Activated CD4-positive, alpha-beta memory T cell treated with anti-CD3 and anti-CD28 coated beads for 36 hours (primary cell): ENCODE measurements around the gene SHISA7. TPM values are rescaled to one million over a fixed set of nuclear protein-coding genes. Genes with fewer than 3 reads are reported as not detected.
"Not testable (repeated sequence)": the region's sequence is repeated elsewhere in the genome, so short reads cannot be mapped to it uniquely, and the experiment has no call there.

Source experiments
- CTCF ChIA-PET: fragments of 350-600 bp; sonication (Branson Sonifier 250); formaldehyde crosslinking; loops from one replicate; lab custom pipeline; 2021; ENCODE audit warnings: antibody characterized with exemption, inconsistent platforms; lab: Charles Lee
- POLR2A ChIA-PET: fragments of 350-600 bp; sonication (Branson Sonifier 250); formaldehyde crosslinking; loops from one replicate; lab custom pipeline; 2021; ENCODE audit warnings: antibody characterized with exemption; lab: Charles Lee
- DNase-seq: peaks from one replicate; pipeline ENCODE4 v3.0.0-alpha.2; 2020
- H3K27ac Mint-ChIP-seq: one replicate; pipeline ENCODE4 v1.8.0; 2021; ENCODE audit warnings: mixed read lengths
- H3K27me3 Mint-ChIP-seq: one replicate; pipeline ENCODE4 v1.8.0; 2021; ENCODE audit warnings: mixed read lengths
- H3K36me3 Mint-ChIP-seq: one replicate; pipeline ENCODE4 v1.8.0; 2021; ENCODE audit warnings: mixed read lengths
- H3K4me1 Mint-ChIP-seq: one replicate; pipeline ENCODE4 v1.8.0; 2021; ENCODE audit warnings: low read depth, mixed read lengths
- H3K4me3 Mint-ChIP-seq: one replicate; pipeline ENCODE4 v1.8.0; 2021; ENCODE audit warnings: mild to moderate bottlenecking, mixed read lengths
- H3K9me3 Mint-ChIP-seq: one replicate; pipeline ENCODE4 v1.8.0; 2021; ENCODE audit warnings: mixed read lengths
- intact Hi-C: fragments of 100-400 bp; cut with micrococcal nuclease; formaldehyde crosslinking; loops from one replicate; pipeline ENCODE4 v1.15.1; 2023
- total RNA-seq, 2 experiments: library from RNA; stranded (reverse); gene quantifications; one replicate each; pipeline ENCODE4 v1.2.3, GENCODE V29; 2021

The SHISA7 gene
- total RNA-seq, 2 experiments from 2014 or later, result not detected

DNA sequence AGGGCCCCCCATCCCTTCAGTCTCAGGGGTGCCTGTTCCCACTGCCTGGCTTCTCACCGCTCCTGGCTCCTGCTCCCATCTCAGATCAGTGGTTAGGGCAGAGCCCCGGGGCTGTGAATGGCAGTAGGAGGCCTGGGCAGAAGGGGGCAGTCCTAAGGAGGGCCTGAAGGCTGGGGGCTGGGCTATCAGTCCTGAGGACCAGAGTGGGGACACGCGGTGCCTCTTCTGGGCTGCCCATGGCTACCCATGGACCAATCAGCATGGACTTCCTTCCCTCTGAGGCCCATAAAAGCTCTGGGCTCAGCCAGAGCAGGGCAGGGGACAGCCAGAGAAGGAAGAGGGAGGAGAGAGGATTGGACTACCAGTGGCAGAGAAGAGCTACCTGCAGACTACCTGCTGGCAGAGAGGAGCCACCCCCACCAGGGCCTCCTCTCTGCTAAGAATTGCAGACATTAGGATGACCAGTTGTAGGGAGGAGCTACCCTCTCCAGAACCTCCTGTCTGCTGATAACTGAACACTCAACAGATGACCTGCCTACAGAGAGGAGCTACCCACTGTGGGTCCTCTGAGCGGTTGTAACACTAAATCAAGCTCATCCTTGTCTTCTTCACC, 23.4 kb downstream of the SHISA7 start:
- Mint-ChIP-seq H3K4me1 (peaks cover 18% of the 10 kb centered on the region), H3K27me3 (no peaks in the 10 kb centered on the region), H3K9me3 (no peaks in the 10 kb centered on the region), H3K4me3 (no peak overlapping the region), H3K36me3 (no peaks in the 10 kb centered on the region), H3K27ac (no peak overlapping the region)
- POLR2A ChIA-PET, result interaction anchor here (0.7 kb wide), 1 partner anchor 11 kb away, joined by 3 read pairs; no protein-coding TSS in a partner anchor
- DNase-seq, result no peak
- intact Hi-C loops, result no loop called here
- CTCF ChIA-PET, result interaction anchor here (1.0 to 3.0 kb wide), 5 partner anchors 12 to 278 kb away, joined by 3 to 22 read pairs (median 4); partner anchors contain the start of gene UBE2S

DNA sequence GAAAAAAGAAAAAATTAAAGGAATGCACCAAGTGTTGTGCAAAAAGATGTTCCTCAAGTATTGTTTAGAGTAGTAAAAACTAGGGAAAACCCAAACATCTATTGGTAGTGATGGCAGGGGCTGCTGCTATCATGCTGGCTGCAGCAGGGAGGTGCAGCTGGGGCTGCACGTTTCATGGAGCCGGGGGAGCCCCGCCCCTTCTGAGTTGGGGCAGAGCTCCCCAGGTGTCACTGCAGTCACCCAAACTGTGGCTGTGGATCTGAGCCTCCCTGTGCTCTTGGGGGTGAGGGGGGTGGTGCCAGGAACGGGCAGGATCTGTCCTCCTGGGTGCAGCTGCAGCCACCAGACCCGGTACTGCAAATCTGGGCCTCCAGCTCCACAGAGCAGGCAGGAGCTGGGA, 24.0 kb downstream of the SHISA7 start:
- Mint-ChIP-seq H3K4me3 (no peak overlapping the region), H3K27ac (no peak overlapping the region), H3K4me1 (peaks cover 18% of the 10 kb centered on the region), H3K36me3 (no peaks in the 10 kb centered on the region), H3K27me3 (no peaks in the 10 kb centered on the region), H3K9me3 (no peaks in the 10 kb centered on the region)
- CTCF ChIA-PET, result interaction anchor here (0.6 to 3.0 kb wide), 13 partner anchors 10 to 330 kb away, joined by 3 to 22 read pairs (median 5); partner anchors contain the start of gene UBE2S
- DNase-seq, result no peak
- intact Hi-C loops, result no loop called here
- POLR2A ChIA-PET, result no interaction called here

DNA sequence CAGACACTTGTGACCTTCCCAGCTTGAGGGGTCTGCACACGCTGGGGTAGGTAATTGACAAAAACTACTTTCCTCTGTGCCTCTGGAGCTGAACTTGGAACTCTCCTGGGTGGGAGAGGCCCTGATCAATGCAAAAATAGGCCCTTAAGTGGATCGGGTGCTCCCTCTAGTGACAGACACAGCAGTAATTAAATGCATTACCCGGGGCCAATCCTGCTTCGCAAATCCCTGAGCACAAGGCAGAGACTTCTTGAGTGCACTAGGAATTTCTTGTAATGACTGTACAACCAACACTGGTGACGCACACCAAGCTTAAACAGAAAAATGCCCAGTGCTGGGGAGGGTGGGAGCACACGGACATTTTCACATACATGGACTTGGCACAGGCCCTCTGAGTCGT, 24.9 kb downstream of the SHISA7 start:
- no peak overlapping the region for H3K27ac Mint-ChIP-seq
- POLR2A ChIA-PET, result no interaction called here
- H3K36me3 Mint-ChIP-seq, result no peaks in the 10 kb centered on the region

DNA sequence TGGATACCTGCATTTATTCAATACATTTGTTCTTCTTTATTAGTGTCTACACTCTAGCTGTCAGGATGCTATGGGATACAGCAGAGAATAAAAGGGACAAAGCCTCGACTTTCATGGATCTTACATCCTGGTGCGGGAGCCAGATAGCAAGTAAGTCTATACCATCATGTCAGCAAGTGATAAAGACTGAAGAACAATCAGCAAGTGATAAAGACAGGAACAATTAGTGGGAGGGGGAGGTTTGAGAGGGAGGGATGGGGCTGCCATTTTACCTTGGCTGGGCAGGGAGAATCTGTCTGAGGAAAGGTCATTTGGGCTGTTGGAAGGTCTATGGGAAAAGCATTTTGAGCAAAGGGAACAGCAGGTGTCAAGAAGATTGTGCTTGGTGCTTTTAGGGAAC, 32.9 kb downstream of the SHISA7 start:
- no peaks in the 10 kb centered on the region for H3K27me3 Mint-ChIP-seq
- H3K4me3 Mint-ChIP-seq, result no peak overlapping the region
- CTCF ChIA-PET, result interaction anchor here (0.8 to 1.1 kb wide), 2 partner anchors 249 to 250 kb away, joined by 3 read pairs; no protein-coding TSS in a partner anchor
- no peak for DNase-seq
- POLR2A ChIA-PET, result interaction anchor here (1.1 kb wide), 1 partner anchor 14 kb away, joined by 3 read pairs; no protein-coding TSS in a partner anchor
- peaks cover 29% of the 10 kb centered on the region for H3K36me3 Mint-ChIP-seq
- peaks cover 4% of the 10 kb centered on the region for H3K9me3 Mint-ChIP-seq
- intact Hi-C loops, result no loop called here
- H3K4me1 Mint-ChIP-seq, result peaks cover 26% of the 10 kb centered on the region
- H3K27ac Mint-ChIP-seq, result no peak overlapping the region

More for the DNA sequence above, 24.9 kb downstream of the SHISA7 start:
- no peak overlapping the region for H3K4me3 Mint-ChIP-seq
- peaks cover 18% of the 10 kb centered on the region for H3K4me1 Mint-ChIP-seq
- no peaks in the 10 kb centered on the region for H3K27me3 Mint-ChIP-seq
- intact Hi-C loops, result no loop called here
- CTCF ChIA-PET, result interaction anchor here (0.6 to 3.0 kb wide), 20 partner anchors 9 to 481 kb away, joined by 3 to 22 read pairs (median 4); partner anchors contain the start of genes KMT5C, PPP6R1, TMEM238 and UBE2S
- DNase-seq, result peak; percentile 62
- no peaks in the 10 kb centered on the region for H3K9me3 Mint-ChIP-seq

DNA sequence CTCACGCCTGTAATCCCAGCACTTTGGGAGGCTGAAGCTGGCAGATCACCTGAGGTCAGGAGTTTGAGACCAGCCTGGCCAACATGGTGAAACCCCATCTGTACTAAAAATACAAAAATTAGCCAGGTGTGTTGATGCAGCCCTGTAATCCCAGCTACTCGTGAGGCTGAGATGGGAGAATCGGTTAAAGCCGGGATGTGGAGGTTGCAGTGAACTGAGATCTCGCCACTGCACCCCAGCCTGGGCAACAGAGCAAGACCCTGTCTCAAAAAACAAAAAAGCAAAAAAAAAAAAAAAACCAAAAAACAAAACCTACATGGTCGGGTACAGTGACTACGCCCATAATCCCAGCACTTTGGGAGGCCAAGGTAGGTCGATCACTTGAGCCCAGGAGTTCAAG, 33.9 kb downstream of the SHISA7 start:
- CTCF ChIA-PET, result interaction anchor here (0.9 to 1.7 kb wide), 4 partner anchors 9 to 106 kb away, joined by 3 to 6 read pairs (median 4); no protein-coding TSS in a partner anchor
- intact Hi-C loops, result loop anchor here (2.0 kb wide), 1 partner anchor 70 kb away; the partner anchor contains the start of gene KMT5C
- Mint-ChIP-seq H3K4me1 (peaks cover 26% of the 10 kb centered on the region), H3K36me3 (peaks cover 31% of the 10 kb centered on the region), H3K27ac (peak overlapping the region; percentile 60)
- H3K9me3 Mint-ChIP-seq, DNase-seq, H3K27me3 Mint-ChIP-seq, H3K4me3 Mint-ChIP-seq: not testable (repeated sequence)
- POLR2A ChIA-PET, result interaction anchor here (0.9 to 1.8 kb wide), 5 partner anchors 10 to 129 kb away, joined by 3 to 8 read pairs (median 4); partner anchors contain the start of genes HSPBP1, KMT5C and TMEM238

DNA sequence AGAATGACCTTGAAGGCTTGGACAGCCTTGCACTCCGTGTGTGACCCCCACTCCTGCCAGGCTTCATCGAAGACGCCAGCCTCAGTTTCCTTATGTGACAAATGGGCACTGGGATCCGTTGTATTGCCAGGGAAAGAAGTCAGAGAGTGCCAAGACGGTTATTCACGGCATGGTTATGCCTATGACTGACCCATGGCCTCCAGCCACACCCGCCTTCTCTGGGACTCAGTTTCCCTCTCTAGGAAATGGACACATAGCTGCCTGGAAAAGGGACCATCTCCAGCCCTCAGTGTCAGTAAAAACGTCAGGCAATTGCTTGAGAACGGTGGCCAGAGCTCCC, 34.6 kb downstream of the SHISA7 start:
- intact Hi-C loops, result loop anchor here (1.0 to 2.0 kb wide), 3 partner anchors 23 to 149 kb away; partner anchors contain the start of genes KMT5C, PPP6R1 and RPL28
- peak overlapping the region; percentile 90 for H3K4me3 Mint-ChIP-seq
- H3K4me1 Mint-ChIP-seq, result peaks cover 26% of the 10 kb centered on the region
- no peaks in the 10 kb centered on the region for H3K27me3 Mint-ChIP-seq
- peaks cover 36% of the 10 kb centered on the region for H3K36me3 Mint-ChIP-seq
- CTCF ChIA-PET, result interaction anchor here (0.9 to 1.7 kb wide), 4 partner anchors 10 to 105 kb away, joined by 3 to 6 read pairs (median 4); no protein-coding TSS in a partner anchor
- DNase-seq, result no peak
- POLR2A ChIA-PET, result interaction anchor here (0.6 to 1.8 kb wide), 6 partner anchors 9 to 129 kb away, joined by 3 to 8 read pairs (median 4); partner anchors contain the start of genes HSPBP1, KMT5C and TMEM238
- peaks cover 4% of the 10 kb centered on the region for H3K9me3 Mint-ChIP-seq
- peak overlapping the region; percentile 97 for H3K27ac Mint-ChIP-seq

DNA sequence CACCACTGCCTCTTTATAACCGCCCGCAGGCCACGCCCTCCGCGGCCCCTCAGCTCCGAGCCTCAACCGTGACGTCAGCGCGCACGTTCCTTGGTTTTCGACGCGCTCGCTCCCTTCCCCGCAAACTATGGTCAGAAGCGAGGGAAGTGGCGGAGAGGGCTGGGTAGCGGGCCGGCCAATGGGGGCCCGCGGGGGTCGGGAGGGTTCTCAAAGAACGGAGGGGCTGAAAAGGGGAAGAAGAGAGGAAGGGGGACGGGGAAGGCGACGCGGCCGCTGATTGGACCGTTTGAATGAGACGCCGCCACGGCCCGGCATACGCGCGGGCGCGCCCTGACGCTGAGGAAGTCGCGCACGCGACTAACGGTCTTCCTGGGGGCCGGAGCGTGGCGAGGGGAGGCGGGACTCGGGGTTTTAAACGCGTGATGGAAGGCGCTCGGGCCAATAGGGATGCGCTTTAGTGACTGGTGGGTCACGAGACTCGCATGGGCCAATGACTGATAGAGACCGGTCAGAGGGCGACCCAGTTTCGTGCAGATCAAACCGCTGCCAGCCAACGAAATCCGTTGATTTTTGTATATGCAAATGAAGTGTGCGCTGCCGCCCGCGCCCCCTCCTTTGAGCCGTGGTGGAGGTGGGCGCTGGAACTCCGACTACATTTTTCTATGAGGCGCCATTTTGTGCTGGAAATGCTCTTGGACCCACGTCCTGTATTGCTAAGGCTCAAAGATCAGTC, 35.1 kb downstream of the SHISA7 start:
- peaks cover 26% of the 10 kb centered on the region for H3K4me1 Mint-ChIP-seq

DNA sequence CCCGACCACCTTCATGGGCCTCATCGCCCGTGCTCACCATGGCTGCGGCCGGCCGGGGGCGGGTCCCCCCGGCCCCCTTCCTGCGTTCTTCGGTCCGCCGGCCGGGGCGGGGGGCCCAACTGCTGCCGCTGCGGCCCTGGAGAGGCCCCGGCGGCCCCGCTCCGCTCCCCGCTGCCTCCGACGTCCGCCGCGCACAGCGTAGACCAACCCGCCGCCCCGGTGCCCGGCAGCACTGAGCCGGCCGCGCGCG, 35.6 kb downstream of the SHISA7 start, which contains the start of gene UBE2S:
TSS of gene UBE2S (minus strand) at position 239 of the 250 bp plus-strand sequence. CDS start at position 40, 199 bp downstream.
- Mint-ChIP-seq H3K4me1 (peaks cover 26% of the 10 kb centered on the region), H3K4me3 (peak within 1 kb of the TSS; percentile 93), H3K27ac (peak within 1 kb of the TSS; percentile 97), H3K36me3 (peaks cover 46% of the 10 kb centered on the region)
- H3K27me3 Mint-ChIP-seq, DNase-seq, H3K9me3 Mint-ChIP-seq: not testable (repeated sequence)
- ChIA-PET CTCF (interaction anchor here (0.7 to 1.0 kb wide), 4 partner anchors 12 to 266 kb away, joined by 3 to 4 read pairs (median 4); partner anchors contain the start of gene KMT5C), POLR2A (interaction anchor here (0.6 to 6.6 kb wide), 15 partner anchors 9 to 290 kb away, joined by 3 to 118 read pairs (median 6); partner anchors contain the start of genes FIZ1, ISOC2, KMT5C and PPP1R12C)
- intact Hi-C loops, result loop anchor here (1.0 kb wide), 1 partner anchor 9 kb away; no protein-coding TSS in a partner anchor

More for the DNA sequence above, 35.1 kb downstream of the SHISA7 start:
- Mint-ChIP-seq H3K27ac (peak overlapping the region; percentile 97), H3K36me3 (peaks cover 41% of the 10 kb centered on the region), H3K9me3 (peaks cover 4% of the 10 kb centered on the region), H3K27me3 (no peaks in the 10 kb centered on the region), H3K4me3 (peak overlapping the region; percentile 90)
- POLR2A ChIA-PET, result interaction anchor here (0.5 to 6.6 kb wide), 19 partner anchors 9 to 290 kb away, joined by 3 to 118 read pairs (median 6); partner anchors contain the start of genes FIZ1, ISOC2, KMT5C and PPP1R12C
- intact Hi-C loops, result loop anchor here (1.0 to 2.0 kb wide), 4 partner anchors 10 to 149 kb away; partner anchors contain the start of genes KMT5C, PPP6R1 and RPL28
- CTCF ChIA-PET, result interaction anchor here (0.7 to 1.7 kb wide), 7 partner anchors 10 to 266 kb away, joined by 3 to 6 read pairs (median 4); partner anchors contain the start of gene KMT5C
- peak; percentile 98 for DNase-seq

DNA sequence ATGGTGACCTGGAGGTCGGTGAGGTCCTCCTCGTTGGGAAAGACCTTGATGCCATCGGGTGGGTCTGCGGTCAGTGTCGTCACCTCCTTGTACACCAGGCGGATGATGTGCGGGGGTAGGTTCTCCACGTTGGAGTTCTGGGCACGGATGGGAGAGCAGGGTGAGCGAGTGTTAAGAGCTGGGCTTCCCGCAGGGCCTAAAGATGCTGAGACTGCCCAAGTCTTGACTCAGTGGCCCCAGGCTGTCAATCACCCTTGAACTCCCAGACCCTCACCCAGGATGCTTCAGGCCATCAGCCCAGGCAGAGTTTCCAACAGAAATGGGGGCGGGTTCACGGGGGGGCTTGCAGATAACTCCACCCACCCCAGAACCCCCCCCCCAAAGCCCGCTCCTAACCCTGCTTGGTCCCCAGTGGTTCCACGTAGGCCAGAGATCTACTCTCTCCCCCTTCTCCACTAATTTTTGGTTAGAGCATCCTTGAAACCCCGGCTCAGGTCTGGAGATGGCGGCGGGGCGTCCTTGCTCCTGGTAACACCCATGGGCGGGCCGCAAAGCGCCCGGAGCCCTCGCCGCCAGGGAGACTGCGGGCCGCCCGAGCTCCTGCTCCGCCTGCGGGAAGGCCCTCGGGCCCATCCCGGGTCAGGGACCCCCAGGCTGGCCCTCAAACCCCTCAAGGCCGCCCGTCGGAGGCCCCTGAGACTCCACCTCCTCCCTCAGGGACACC, 36.1 kb downstream of the SHISA7 start:
- ChIA-PET POLR2A (interaction anchor here (0.8 to 6.6 kb wide), 13 partner anchors 8 to 289 kb away, joined by 3 to 118 read pairs (median 7); partner anchors contain the start of genes ISOC2, KMT5C, PPP1R12C and PPP6R1), CTCF (interaction anchor here (0.7 to 1.0 kb wide), 4 partner anchors 12 to 266 kb away, joined by 3 to 4 read pairs (median 4); partner anchors contain the start of gene KMT5C)
- peak; percentile 33 for DNase-seq
- Mint-ChIP-seq H3K36me3 (peaks cover 50% of the 10 kb centered on the region), H3K27ac (peak overlapping the region; percentile 83), H3K4me1 (peaks cover 26% of the 10 kb centered on the region), H3K9me3 (peaks cover 4% of the 10 kb centered on the region), H3K27me3 (no peaks in the 10 kb centered on the region), H3K4me3 (peak overlapping the region; percentile 93)
- intact Hi-C loops, result loop anchor here (1.0 kb wide), 1 partner anchor 9 kb away; no protein-coding TSS in a partner anchor

DNA sequence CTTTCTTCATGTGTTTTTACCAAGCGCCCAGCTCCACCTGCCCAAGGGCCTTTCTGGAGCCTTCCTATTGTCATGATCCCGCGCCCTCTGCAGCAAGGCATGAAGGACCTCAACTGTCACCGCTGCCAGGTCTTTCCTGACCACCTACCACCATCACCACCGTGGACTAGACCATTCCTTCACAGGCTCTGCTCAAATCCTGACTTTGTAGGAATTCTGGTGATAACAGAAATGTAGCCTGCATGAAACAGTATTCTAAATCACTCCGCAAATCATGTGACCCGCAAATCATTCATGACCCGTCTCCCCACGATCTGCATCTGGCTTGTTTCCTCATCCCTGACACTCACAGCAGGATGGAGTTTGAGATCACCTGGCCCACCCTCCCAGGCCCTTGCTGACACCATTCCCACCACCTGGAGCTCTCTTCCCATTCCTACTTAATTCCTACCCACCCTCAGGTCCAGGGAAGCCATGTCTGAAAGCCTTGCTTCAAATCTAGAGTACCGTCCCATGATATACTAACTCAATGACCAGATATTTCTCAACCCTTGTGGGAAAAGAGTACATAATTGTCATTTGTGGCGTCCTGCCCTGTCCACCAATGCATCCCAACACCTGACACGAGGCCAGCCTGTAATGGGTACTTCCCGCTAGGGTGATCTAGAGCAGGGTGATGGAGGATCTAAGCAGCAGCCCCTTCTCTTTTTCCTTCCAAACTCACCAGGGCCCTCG, 36.8 kb downstream of the SHISA7 start:
- ChIA-PET POLR2A (interaction anchor here (1.2 to 6.6 kb wide), 7 partner anchors 8 to 288 kb away, joined by 3 to 118 read pairs (median 10); partner anchors contain the start of genes ISOC2, KMT5C, PPP1R12C and RPL28), CTCF (no interaction called here)
- intact Hi-C loops, result no loop called here
- Mint-ChIP-seq H3K9me3 (peaks cover 4% of the 10 kb centered on the region), H3K27ac (peak overlapping the region; percentile 83), H3K36me3 (peaks cover 54% of the 10 kb centered on the region), H3K4me3 (peak overlapping the region; percentile 93), H3K27me3 (no peaks in the 10 kb centered on the region), H3K4me1 (peaks cover 26% of the 10 kb centered on the region)
- no peak for DNase-seq
